Pons (tissue), 1 donor: ENCODE data around the gene TTBK2.

Source experiments
- DNase-seq: peaks from one replicate; pipeline ENCODE4 v3.0.0-alpha.2; 2016; ENCODE audit warnings: low spot score

TTBK2 gene

DNA sequence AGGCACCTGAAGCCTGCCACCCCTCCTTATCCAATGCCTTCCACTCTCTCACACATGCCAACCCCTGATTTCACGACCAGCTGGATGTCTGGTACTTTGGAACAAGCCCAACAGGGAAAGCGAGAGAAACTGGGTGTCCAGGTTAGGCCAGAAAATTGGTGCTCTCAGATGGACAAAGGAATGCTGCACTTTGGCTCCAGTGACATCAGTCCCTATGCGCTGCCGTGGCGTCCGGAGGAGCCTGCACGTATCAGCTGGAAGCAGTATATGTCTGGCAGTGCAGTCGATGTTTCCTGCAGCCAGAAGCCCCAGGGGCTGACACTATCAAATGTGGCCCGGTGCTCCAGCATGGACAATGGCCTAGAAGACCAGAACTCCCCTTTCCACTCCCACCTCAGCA lies 228.8 kb downstream of the TTBK2 start:
- DNase-seq, result no peak

GRCh38 chr15:42691308-42691707 lies 229.3 kb downstream of the TTBK2 start:
- DNase-seq, result no peak
